ENCODE data around the gene FBN1. TPM values are rescaled to one million over a fixed set of nuclear protein-coding genes. Genes with fewer than 3 reads are reported as not detected.
A peak's percentile ranks its signal among the peaks of the same experiment; 100 is the strongest.

Gene FBN1
- total and polyA plus RNA-seq, 2 donors (not counting 3 experiments of a cell fraction or from before 2014, with no cell fraction given) = 107 to 111 TPM

DNA sequence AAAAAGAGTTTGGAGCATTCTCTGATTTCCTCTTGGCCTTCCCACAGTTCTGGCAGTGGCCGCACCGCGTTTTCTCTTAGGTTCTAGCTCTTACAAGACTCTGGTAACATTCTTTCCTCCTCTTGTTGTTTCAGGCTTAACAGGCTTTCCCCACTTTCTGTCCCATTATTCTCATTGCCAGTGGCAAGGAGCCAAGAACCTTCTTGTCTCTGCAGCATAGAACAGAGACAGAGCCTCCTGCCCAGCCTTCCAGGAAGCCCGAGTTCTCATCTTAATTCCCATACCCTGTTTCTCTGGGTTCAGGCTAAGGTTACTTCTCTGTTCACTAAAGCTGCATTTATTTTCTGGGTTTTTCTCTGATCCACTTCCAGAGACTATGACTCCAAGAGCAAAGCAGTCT lies 253.2 kb downstream of the FBN1 start:
- no peaks in the 10 kb centered on the region for H3K9me3 ChIP-seq (replicated peaks; ENCODE audit: control insufficient read depth, insufficient read depth, low read length)
- H3K9me1 ChIP-seq (replicated peaks; ENCODE audit: control insufficient read depth, extremely low read depth, insufficient read depth, low read length) = no peaks in the 10 kb centered on the region
- H4K20me1 ChIP-seq (replicated peaks; ENCODE audit: control insufficient read depth, extremely low read depth, insufficient read depth, low read length) = no peaks in the 10 kb centered on the region
- peak overlapping the region; percentile 78 for H3K27ac ChIP-seq (ENCODE audit: insufficient read depth, low read depth, low read length)
- no peak overlapping the region for H3K4me3 ChIP-seq (replicated peaks in 1 of 3; ENCODE audit: insufficient read depth in 1 of 3, low read depth in 1 of 3, low read length in 3 of 3)
- ChIA-PET POLR2A (interaction anchor here (1.7 kb wide), 1 partner anchor 11 kb away, joined by 3 read pairs; no protein-coding TSS in a partner anchor), CTCF (interaction anchor here (0.8 to 2.6 kb wide), 10 partner anchors 10 to 753 kb away, joined by 3 to 19 read pairs (median 4); no protein-coding TSS in a partner anchor)
- no peaks in the 10 kb centered on the region for H3K79me2 ChIP-seq (ENCODE audit: control insufficient read depth, insufficient read depth, low read length)
- peak overlapping the region; percentile 19 for H3K4me2 ChIP-seq (ENCODE audit: insufficient read depth, low read length)
- peak overlapping the region; percentile 34 for H3K9ac ChIP-seq (replicated peaks; ENCODE audit: extremely low read depth, insufficient read depth, low read length)
- DNase-seq (ENCODE audit: low read depth, low spot score) = peak; percentile 99
- BruUV-seq (replicated peaks) = no TSS peak
- H3K36me3 ChIP-seq (ENCODE audit: control insufficient read depth in 2 of 2, extremely low read depth in 1 of 2, insufficient read depth in 2 of 2, low read length in 2 of 2) = no peaks in the 10 kb centered on the region
- peaks cover 36% of the 10 kb centered on the region for H3K4me1 ChIP-seq (ENCODE audit: control insufficient read depth, extremely low read depth, insufficient read depth, low read length)
- peak overlapping the region; percentile 73 for H2AFZ ChIP-seq (ENCODE audit: low read depth, low read length)
- FAIRE-seq = peak; percentile 91
- TF ChIP-seq MYC (IDR thresholded peaks at IDR 0.05; ENCODE audit: low read depth, low read length) (no peak), POLR2AphosphoS5 (IDR thresholded peaks at IDR 0.05; ENCODE audit: insufficient read depth, low read depth, low read length) (peak; percentile 42)
- no peaks in the 10 kb centered on the region for H3K27me3 ChIP-seq (ENCODE audit: control insufficient read depth in 2 of 2, insufficient read depth in 2 of 2, low read length in 2 of 2)
- intact Hi-C loops (cut with micrococcal nuclease) (loop anchor here (1.0 to 2.0 kb wide), 2 partner anchors 18 to 34 kb away; no protein-coding TSS in a partner anchor), dilution Hi-C loops (cut with MboI; ENCODE audit: extremely low pct_ligation_motif_present, low sequenced_read_pairs) (no loop called here)

DNA sequence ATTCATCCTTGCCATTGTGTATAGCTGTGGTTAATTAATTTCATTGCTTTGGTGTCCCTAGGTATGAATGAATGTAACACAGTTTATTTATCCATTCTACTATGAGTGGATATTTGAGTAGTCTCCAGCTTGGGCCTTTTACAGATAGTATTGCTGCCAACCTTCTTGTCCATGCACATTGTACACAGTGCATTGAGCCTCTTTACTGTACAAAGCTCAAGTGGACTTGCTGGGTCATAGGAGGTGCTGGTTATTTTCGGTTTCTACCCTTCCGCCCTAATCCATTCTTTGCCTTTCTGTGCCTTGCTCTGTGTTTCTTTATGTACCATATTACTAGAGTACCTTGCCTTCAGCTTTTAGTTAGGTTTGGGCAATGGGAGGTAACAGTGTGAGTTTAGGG lies 253.6 kb downstream of the FBN1 start:
- H3K79me2 ChIP-seq (ENCODE audit: control insufficient read depth, insufficient read depth, low read length) = no peaks in the 10 kb centered on the region
- H3K4me1 ChIP-seq (ENCODE audit: control insufficient read depth, extremely low read depth, insufficient read depth, low read length) = peaks cover 36% of the 10 kb centered on the region
- no peaks in the 10 kb centered on the region for H3K27me3 ChIP-seq (ENCODE audit: control insufficient read depth in 2 of 2, insufficient read depth in 2 of 2, low read length in 2 of 2)
- no peaks in the 10 kb centered on the region for H3K9me1 ChIP-seq (replicated peaks; ENCODE audit: control insufficient read depth, extremely low read depth, insufficient read depth, low read length)
- dilution Hi-C loops (cut with MboI; ENCODE audit: extremely low pct_ligation_motif_present, low sequenced_read_pairs) = no loop called here
- no peak for TF ChIP-seq POLR2AphosphoS5 (IDR thresholded peaks at IDR 0.05; ENCODE audit: insufficient read depth, low read depth, low read length)
- no peak for TF ChIP-seq POLR2A (IDR thresholded peaks at IDR 0.05; ENCODE audit: low read depth, low read length)
- no peak for TF ChIP-seq FOS (IDR thresholded peaks at IDR 0.05; ENCODE audit: borderline replicate concordance, insufficient read depth, low read length)
- TF ChIP-seq GATA2 (IDR thresholded peaks at IDR 0.05; ENCODE audit: insufficient read depth, insufficient read length, low read depth, low read length) = no peak
- TF ChIP-seq, protein P1, sequence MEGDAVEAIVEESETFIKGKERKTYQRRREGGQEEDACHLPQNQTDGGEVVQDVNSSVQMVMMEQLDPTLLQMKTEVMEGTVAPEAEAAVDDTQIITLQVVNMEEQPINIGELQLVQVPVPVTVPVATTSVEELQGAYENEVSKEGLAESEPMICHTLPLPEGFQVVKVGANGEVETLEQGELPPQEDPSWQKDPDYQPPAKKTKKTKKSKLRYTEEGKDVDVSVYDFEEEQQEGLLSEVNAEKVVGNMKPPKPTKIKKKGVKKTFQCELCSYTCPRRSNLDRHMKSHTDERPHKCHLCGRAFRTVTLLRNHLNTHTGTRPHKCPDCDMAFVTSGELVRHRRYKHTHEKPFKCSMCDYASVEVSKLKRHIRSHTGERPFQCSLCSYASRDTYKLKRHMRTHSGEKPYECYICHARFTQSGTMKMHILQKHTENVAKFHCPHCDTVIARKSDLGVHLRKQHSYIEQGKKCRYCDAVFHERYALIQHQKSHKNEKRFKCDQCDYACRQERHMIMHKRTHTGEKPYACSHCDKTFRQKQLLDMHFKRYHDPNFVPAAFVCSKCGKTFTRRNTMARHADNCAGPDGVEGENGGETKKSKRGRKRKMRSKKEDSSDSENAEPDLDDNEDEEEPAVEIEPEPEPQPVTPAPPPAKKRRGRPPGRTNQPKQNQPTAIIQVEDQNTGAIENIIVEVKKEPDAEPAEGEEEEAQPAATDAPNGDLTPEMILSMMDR (IDR thresholded peaks at IDR 0.05; ENCODE audit: extremely low read depth in 1 of 2, insufficient read depth in 1 of 2, low read depth in 1 of 2, low read length in 2 of 2) = no peak
- TF ChIP-seq EZH2 (IDR thresholded peaks at IDR 0.05; ENCODE audit: borderline replicate concordance, low read depth, low read length, severe bottlenecking) = no peak
- TF ChIP-seq MYC (IDR thresholded peaks at IDR 0.05; ENCODE audit: low read depth, low read length) = no peak
- TF ChIP-seq JUN (IDR thresholded peaks at IDR 0.05; ENCODE audit: borderline replicate concordance, insufficient read depth, insufficient read length, low read depth) = no peak
- H3K4me3 ChIP-seq (replicated peaks in 1 of 3; ENCODE audit: insufficient read depth in 1 of 3, low read depth in 1 of 3, low read length in 3 of 3) = no peak overlapping the region
- POLR2A ChIA-PET = interaction anchor here (1.7 kb wide), 1 partner anchor 11 kb away, joined by 3 read pairs; no protein-coding TSS in a partner anchor
- DNase-seq (ENCODE audit: low read depth, low spot score) (no peak), FAIRE-seq (no peak)
- H3K4me2 ChIP-seq (ENCODE audit: insufficient read depth, low read length) = peak overlapping the region; percentile 1
- H3K36me3 ChIP-seq (ENCODE audit: control insufficient read depth in 2 of 2, extremely low read depth in 1 of 2, insufficient read depth in 2 of 2, low read length in 2 of 2) = no peaks in the 10 kb centered on the region
- H3K9ac ChIP-seq (replicated peaks; ENCODE audit: extremely low read depth, insufficient read depth, low read length) = no peak overlapping the region
- intact Hi-C loops (cut with micrococcal nuclease) = loop anchor here (1.0 to 2.0 kb wide), 2 partner anchors 17 to 34 kb away; no protein-coding TSS in a partner anchor
- peak overlapping the region; percentile 78 for H3K27ac ChIP-seq (ENCODE audit: insufficient read depth, low read depth, low read length)
- H2AFZ ChIP-seq (ENCODE audit: low read depth, low read length) = peak overlapping the region; percentile 73
- no peaks in the 10 kb centered on the region for H3K9me3 ChIP-seq (replicated peaks; ENCODE audit: control insufficient read depth, insufficient read depth, low read length)
- no TSS peak for BruUV-seq (replicated peaks)
- CTCF ChIA-PET = interaction anchor here (0.8 to 2.6 kb wide), 10 partner anchors 9 to 754 kb away, joined by 3 to 19 read pairs (median 4); no protein-coding TSS in a partner anchor
- H4K20me1 ChIP-seq (replicated peaks; ENCODE audit: control insufficient read depth, extremely low read depth, insufficient read depth, low read length) = no peaks in the 10 kb centered on the region

Data from endothelial cell of umbilical vein (primary cell).